ENCODE measurements around the gene TMED7.

The TMED7 gene

DNA sequence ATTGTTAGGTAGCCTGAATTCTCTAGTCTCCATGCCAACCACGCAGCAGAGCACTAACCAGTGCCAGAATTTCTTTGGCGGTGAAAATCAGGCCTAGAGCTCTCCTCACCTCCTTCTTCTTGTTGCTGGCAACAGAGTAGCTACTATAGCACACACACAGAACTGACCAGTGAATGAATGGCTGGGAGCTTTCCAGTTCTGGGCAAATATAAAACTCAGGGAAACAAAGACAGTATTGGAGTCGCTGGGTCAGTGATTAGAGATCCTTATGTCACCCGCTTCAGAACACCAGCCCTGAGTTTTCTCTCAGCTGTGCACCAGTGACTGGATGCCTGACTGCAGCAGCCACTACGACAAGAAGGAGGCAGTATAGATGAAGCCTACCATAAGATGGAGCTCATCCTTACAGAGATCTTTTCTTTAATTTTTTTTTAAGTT, 54.4 kb downstream of the TMED7 start:
- no peak overlapping the region for H3K4me3 ChIP-seq (ENCODE audit: control insufficient read depth, low read depth, low read length)
- TF ChIP-seq, protein P1, sequence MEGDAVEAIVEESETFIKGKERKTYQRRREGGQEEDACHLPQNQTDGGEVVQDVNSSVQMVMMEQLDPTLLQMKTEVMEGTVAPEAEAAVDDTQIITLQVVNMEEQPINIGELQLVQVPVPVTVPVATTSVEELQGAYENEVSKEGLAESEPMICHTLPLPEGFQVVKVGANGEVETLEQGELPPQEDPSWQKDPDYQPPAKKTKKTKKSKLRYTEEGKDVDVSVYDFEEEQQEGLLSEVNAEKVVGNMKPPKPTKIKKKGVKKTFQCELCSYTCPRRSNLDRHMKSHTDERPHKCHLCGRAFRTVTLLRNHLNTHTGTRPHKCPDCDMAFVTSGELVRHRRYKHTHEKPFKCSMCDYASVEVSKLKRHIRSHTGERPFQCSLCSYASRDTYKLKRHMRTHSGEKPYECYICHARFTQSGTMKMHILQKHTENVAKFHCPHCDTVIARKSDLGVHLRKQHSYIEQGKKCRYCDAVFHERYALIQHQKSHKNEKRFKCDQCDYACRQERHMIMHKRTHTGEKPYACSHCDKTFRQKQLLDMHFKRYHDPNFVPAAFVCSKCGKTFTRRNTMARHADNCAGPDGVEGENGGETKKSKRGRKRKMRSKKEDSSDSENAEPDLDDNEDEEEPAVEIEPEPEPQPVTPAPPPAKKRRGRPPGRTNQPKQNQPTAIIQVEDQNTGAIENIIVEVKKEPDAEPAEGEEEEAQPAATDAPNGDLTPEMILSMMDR (conservative IDR thresholded peaks at IDR 0.05; ENCODE audit: control insufficient read depth, insufficient read depth, low read depth, low read length), result no peak
- no peak for DNase-seq (ENCODE audit: low read depth)

DNA sequence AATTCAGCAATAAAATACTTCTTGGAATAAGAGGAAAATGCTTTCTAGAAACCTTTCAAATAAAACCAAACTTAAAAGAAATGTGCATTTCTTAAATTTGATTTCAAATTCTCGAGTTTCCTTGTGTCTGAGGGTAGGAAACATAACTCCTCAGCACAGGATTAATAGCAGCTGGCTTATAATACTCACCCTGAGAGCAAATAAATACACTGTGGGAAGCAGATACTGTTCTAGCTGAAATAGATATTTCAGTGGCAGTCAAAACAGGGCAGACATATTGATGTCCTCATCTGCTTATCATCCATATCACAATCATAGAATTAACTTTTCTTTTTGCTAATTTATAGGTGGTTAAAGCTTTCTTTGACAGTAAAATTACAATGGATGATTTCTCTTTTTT, 57.2 kb downstream of the TMED7 start:
- DNase-seq (ENCODE audit: low read depth), result no peak
- no peak overlapping the region for H3K4me3 ChIP-seq (ENCODE audit: control insufficient read depth, low read depth, low read length)
- TF ChIP-seq, protein P1 (conservative IDR thresholded peaks at IDR 0.05; ENCODE audit: control insufficient read depth, insufficient read depth, low read depth, low read length), result no peak

DNA sequence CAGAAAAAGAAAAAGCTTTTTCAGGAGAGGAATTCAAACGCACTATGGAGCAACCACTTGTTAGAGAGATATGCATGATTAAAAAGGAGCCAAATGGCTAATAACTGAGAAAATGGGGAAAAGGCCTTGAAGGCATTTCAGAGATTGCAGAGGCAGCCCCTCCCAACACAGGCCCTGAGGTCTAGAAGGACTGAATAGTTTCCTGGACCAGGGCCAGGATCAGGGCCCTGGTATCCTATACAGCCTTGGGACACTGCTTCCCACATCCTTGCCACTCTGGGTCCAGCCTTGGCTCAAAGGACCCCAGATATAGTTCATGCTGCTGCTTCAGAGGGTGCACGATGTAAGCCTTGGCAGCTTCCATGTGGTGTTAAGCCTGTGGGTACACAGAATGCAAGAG, 60.6 kb downstream of the TMED7 start:
- TF ChIP-seq, protein P1 (conservative IDR thresholded peaks at IDR 0.05; ENCODE audit: control insufficient read depth, insufficient read depth, low read depth, low read length), result no peak
- no peak for DNase-seq (ENCODE audit: low read depth)
- H3K4me3 ChIP-seq (ENCODE audit: control insufficient read depth, low read depth, low read length), result no peak overlapping the region
